LNCAP (cell line): ENCODE results near the gene SULT4A1.

Experiments used
- CTCF ChIP-seq: fragments of 450-650 bp; IDR thresholded peaks from 2 replicates; pipeline ENCODE4 v1.5.1; 2017; ENCODE audit warnings: mild to moderate bottlenecking

The SULT4A1 gene

GRCh38 chr22:43890901-43891331, 28.6 kb upstream of the SULT4A1 start:
- TF ChIP-seq CTCF, result no peak

GRCh38 chr22:43889860-43890253, 27.5 kb upstream of the SULT4A1 start:
- no peak for TF ChIP-seq CTCF

- TF ChIP-seq CTCF, result no peak
Measured at GRCh38 chr22:43889201-43889859, 27.0 kb upstream of the SULT4A1 start.

GRCh38 chr22:43888740-43889139, 26.4 kb upstream of the SULT4A1 start:
- TF ChIP-seq CTCF, result no peak

- TF ChIP-seq CTCF, result no peak
Measured at GRCh38 chr22:43887391-43887790, 25.1 kb upstream of the SULT4A1 start.

- no peak for TF ChIP-seq CTCF
Measured at GRCh38 chr22:43886231-43886630, 23.9 kb upstream of the SULT4A1 start.

GRCh38 chr22:43885786-43886185, 23.5 kb upstream of the SULT4A1 start:
- TF ChIP-seq CTCF, result no peak

- TF ChIP-seq CTCF, result no peak; the same call in 1 of the 2 replicates
Measured at GRCh38 chr22:43885319-43885671, 23.0 kb upstream of the SULT4A1 start.
